ENCODE data around the gene AASDH.

Gene AASDH

GRCh38 chr4:56387023-56388001 lies at the start of gene AASDH:
Gene AASDH, minus strand, starts transcription at chr4:56387491. Its CDS starts 3,192 bp downstream, at chr4:56384299.
- H3K27me3 ChIP-seq (ENCODE audit: control insufficient read depth, insufficient read depth, low read length): no peaks in the 10 kb centered on the region
- H3K9me3 ChIP-seq (ENCODE audit: control insufficient read depth, insufficient read depth, low read length): no peaks in the 10 kb centered on the region
- H3K27ac ChIP-seq (ENCODE audit: low read depth, low read length): peak within 1 kb of the TSS; percentile 100
- H3K4me1 ChIP-seq (ENCODE audit: control insufficient read depth, insufficient read depth, low read length): peaks cover 8% of the 10 kb centered on the region; the same call in 1 of the 2 replicates
- peak within 1 kb of the TSS; percentile 93 for H3K9ac ChIP-seq (ENCODE audit: low read depth, low read length)
- H3K36me3 ChIP-seq (ENCODE audit: control insufficient read depth, insufficient read depth, low read length): peaks cover 5% of the 10 kb centered on the region; the same call in 1 of the 2 replicates
- peak within 1 kb of the TSS; percentile 95 for H3K4me3 ChIP-seq (ENCODE audit: low read depth, low read length)

GRCh38 chr4:56435140-56435926 lies 48.0 kb upstream of the AASDH start, which contains the start of gene PPAT:
Gene PPAT, minus strand, starts transcription at chr4:56435615. Its CDS starts 138 bp downstream, at chr4:56435477.
- H3K4me1 ChIP-seq (ENCODE audit: control insufficient read depth, insufficient read depth, low read length): peaks cover 9% of the 10 kb centered on the region
- peak within 1 kb of the TSS; percentile 89 for H3K4me3 ChIP-seq (ENCODE audit: low read depth, low read length)
- H3K27ac ChIP-seq (ENCODE audit: low read depth, low read length): peak within 1 kb of the TSS; percentile 96
- H3K27me3 ChIP-seq (ENCODE audit: control insufficient read depth, insufficient read depth, low read length): no peaks in the 10 kb centered on the region
- H3K9me3 ChIP-seq (ENCODE audit: control insufficient read depth, insufficient read depth, low read length): no peaks in the 10 kb centered on the region
- peak within 1 kb of the TSS; percentile 97 for H3K9ac ChIP-seq (ENCODE audit: low read depth, low read length)
- peaks cover 15% of the 10 kb centered on the region for H3K36me3 ChIP-seq (ENCODE audit: control insufficient read depth, insufficient read depth, low read length)

GRCh38 chr4:56434599-56435139 lies 47.4 kb upstream of the AASDH start:
- Histone ChIP-seq H3K4me1 (ENCODE audit: control insufficient read depth, insufficient read depth, low read length) (peaks cover 3% of the 10 kb centered on the region; the same call in 1 of the 2 replicates), H3K9ac (ENCODE audit: low read depth, low read length) (peak overlapping the region; percentile 86), H3K4me3 (ENCODE audit: low read depth, low read length) (peak overlapping the region; percentile 89), H3K9me3 (ENCODE audit: control insufficient read depth, insufficient read depth, low read length) (no peaks in the 10 kb centered on the region), H3K27ac (ENCODE audit: low read depth, low read length) (peak overlapping the region; percentile 96), H3K27me3 (ENCODE audit: control insufficient read depth, insufficient read depth, low read length) (no peaks in the 10 kb centered on the region), H3K36me3 (ENCODE audit: control insufficient read depth, insufficient read depth, low read length) (peaks cover 12% of the 10 kb centered on the region)

- Histone ChIP-seq H3K9ac (ENCODE audit: low read depth, low read length) (no peak overlapping the region), H3K27me3 (ENCODE audit: control insufficient read depth, insufficient read depth, low read length) (no peaks in the 10 kb centered on the region), H3K4me1 (ENCODE audit: control insufficient read depth, insufficient read depth, low read length) (peaks cover 3% of the 10 kb centered on the region; the same call in 1 of the 2 replicates), H3K27ac (ENCODE audit: low read depth, low read length) (no peak overlapping the region), H3K4me3 (ENCODE audit: low read depth, low read length) (peak overlapping the region; percentile 89), H3K9me3 (ENCODE audit: control insufficient read depth, insufficient read depth, low read length) (no peaks in the 10 kb centered on the region), H3K36me3 (ENCODE audit: control insufficient read depth, insufficient read depth, low read length) (0 out of 2 replicates have a peak, but pooled peaks cover 10% of the 10 kb centered on the region)
These were observed 46.0 kb upstream of the AASDH start for GRCh38 chr4:56433280-56433679.

- no peak overlapping the region for H3K27ac ChIP-seq (ENCODE audit: low read depth, low read length)
- peaks cover 7% of the 10 kb centered on the region for H3K4me1 ChIP-seq (ENCODE audit: control insufficient read depth, insufficient read depth, low read length)
- no peak overlapping the region for H3K4me3 ChIP-seq (ENCODE audit: low read depth, low read length)
- no peaks in the 10 kb centered on the region for H3K27me3 ChIP-seq (ENCODE audit: control insufficient read depth, insufficient read depth, low read length)
- H3K36me3 ChIP-seq (ENCODE audit: control insufficient read depth, insufficient read depth, low read length): 0 out of 2 replicates have a peak, but pooled peaks cover 15% of the 10 kb centered on the region
- H3K9ac ChIP-seq (ENCODE audit: low read depth, low read length): no peak overlapping the region
- H3K9me3 ChIP-seq (ENCODE audit: control insufficient read depth, insufficient read depth, low read length): no peaks in the 10 kb centered on the region
These were observed 42.9 kb upstream of the AASDH start for GRCh38 chr4:56430203-56430602.

- H3K27me3 ChIP-seq (ENCODE audit: control insufficient read depth, insufficient read depth, low read length): no peaks in the 10 kb centered on the region
- no peak overlapping the region for H3K9ac ChIP-seq (ENCODE audit: low read depth, low read length)
- H3K4me1 ChIP-seq (ENCODE audit: control insufficient read depth, insufficient read depth, low read length): peaks cover 14% of the 10 kb centered on the region
- no peaks in the 10 kb centered on the region for H3K9me3 ChIP-seq (ENCODE audit: control insufficient read depth, insufficient read depth, low read length)
- peaks cover 15% of the 10 kb centered on the region; the same call in 1 of the 2 replicates for H3K36me3 ChIP-seq (ENCODE audit: control insufficient read depth, insufficient read depth, low read length)
- H3K27ac ChIP-seq (ENCODE audit: low read depth, low read length): no peak overlapping the region
- no peak overlapping the region for H3K4me3 ChIP-seq (ENCODE audit: low read depth, low read length)
These were observed 39.9 kb upstream of the AASDH start for GRCh38 chr4:56427179-56427578.

GRCh38 chr4:56426273-56426672 lies 39.0 kb upstream of the AASDH start:
- peaks cover 14% of the 10 kb centered on the region for H3K4me1 ChIP-seq (ENCODE audit: control insufficient read depth, insufficient read depth, low read length)
- no peak overlapping the region for H3K4me3 ChIP-seq (ENCODE audit: low read depth, low read length)
- no peak overlapping the region for H3K9ac ChIP-seq (ENCODE audit: low read depth, low read length)
- no peak overlapping the region for H3K27ac ChIP-seq (ENCODE audit: low read depth, low read length)
- H3K9me3 ChIP-seq (ENCODE audit: control insufficient read depth, insufficient read depth, low read length): no peaks in the 10 kb centered on the region
- no peaks in the 10 kb centered on the region for H3K27me3 ChIP-seq (ENCODE audit: control insufficient read depth, insufficient read depth, low read length)
- H3K36me3 ChIP-seq (ENCODE audit: control insufficient read depth, insufficient read depth, low read length): peaks cover 14% of the 10 kb centered on the region; the same call in 1 of the 2 replicates

GRCh38 chr4:56425518-56425917 lies 38.2 kb upstream of the AASDH start:
- Histone ChIP-seq H3K27ac (ENCODE audit: low read depth, low read length) (peak overlapping the region; percentile 64), H3K27me3 (ENCODE audit: control insufficient read depth, insufficient read depth, low read length) (no peaks in the 10 kb centered on the region), H3K9ac (ENCODE audit: low read depth, low read length) (no peak overlapping the region), H3K36me3 (ENCODE audit: control insufficient read depth, insufficient read depth, low read length) (peaks cover 18% of the 10 kb centered on the region; the same call in 1 of the 2 replicates), H3K4me3 (ENCODE audit: low read depth, low read length) (peak overlapping the region; percentile 16; the same call in 1 of the 2 replicates), H3K9me3 (ENCODE audit: control insufficient read depth, insufficient read depth, low read length) (no peaks in the 10 kb centered on the region), H3K4me1 (ENCODE audit: control insufficient read depth, insufficient read depth, low read length) (peaks cover 14% of the 10 kb centered on the region)

GRCh38 chr4:56424697-56425514 lies 37.6 kb upstream of the AASDH start:
- Histone ChIP-seq H3K27ac (ENCODE audit: low read depth, low read length) (peak overlapping the region; percentile 64), H3K4me1 (ENCODE audit: control insufficient read depth, insufficient read depth, low read length) (peaks cover 14% of the 10 kb centered on the region), H3K4me3 (ENCODE audit: low read depth, low read length) (peak overlapping the region; percentile 16; the same call in 1 of the 2 replicates), H3K9me3 (ENCODE audit: control insufficient read depth, insufficient read depth, low read length) (no peaks in the 10 kb centered on the region), H3K36me3 (ENCODE audit: control insufficient read depth, insufficient read depth, low read length) (peaks cover 14% of the 10 kb centered on the region; the same call in 1 of the 2 replicates), H3K27me3 (ENCODE audit: control insufficient read depth, insufficient read depth, low read length) (no peaks in the 10 kb centered on the region), H3K9ac (ENCODE audit: low read depth, low read length) (no peak overlapping the region)

GRCh38 chr4:56424176-56424575 lies 36.9 kb upstream of the AASDH start:
- Histone ChIP-seq H3K9me3 (ENCODE audit: control insufficient read depth, insufficient read depth, low read length) (no peaks in the 10 kb centered on the region), H3K27me3 (ENCODE audit: control insufficient read depth, insufficient read depth, low read length) (no peaks in the 10 kb centered on the region), H3K4me1 (ENCODE audit: control insufficient read depth, insufficient read depth, low read length) (peaks cover 14% of the 10 kb centered on the region), H3K4me3 (ENCODE audit: low read depth, low read length) (no peak overlapping the region), H3K27ac (ENCODE audit: low read depth, low read length) (no peak overlapping the region), H3K9ac (ENCODE audit: low read depth, low read length) (no peak overlapping the region), H3K36me3 (ENCODE audit: control insufficient read depth, insufficient read depth, low read length) (peaks cover 14% of the 10 kb centered on the region; the same call in 1 of the 2 replicates)
